Brain microvascular endothelial cell (primary cell): Measurements from ENCODE around the gene DPF3.
A peak's percentile ranks its signal among the peaks of the same experiment; 100 is the strongest.

Experiments used
- DNase-seq: peaks from one replicate; pipeline ENCODE4 v3.0.0-alpha.2; 2020
- H3K27ac ChIP-seq: fragments of 250-450 bp; sonication (Bioruptor Pico); 2 replicates; pipeline ENCODE4 v1.5.1; 2020; ENCODE audit warnings: mild to moderate bottlenecking, moderate library complexity
- H3K27me3 ChIP-seq: fragments of 250-450 bp; sonication (Bioruptor Pico); replicated peaks from 2 replicates; pipeline ENCODE4 v1.5.1; 2020; ENCODE audit warnings: mild to moderate bottlenecking
- H3K36me3 ChIP-seq: fragments of 250-450 bp; sonication (Bioruptor Pico); replicated peaks from 2 replicates; pipeline ENCODE4 v1.5.1; 2020; ENCODE audit warnings: mild to moderate bottlenecking
- H3K4me3 ChIP-seq: 2 replicates; pipeline ENCODE4 v1.5.1; 2011; ENCODE audit warnings: low read depth, mild to moderate bottlenecking, control low read depth, low read length, moderate library complexity
- in situ Hi-C: cut with HindIII; loops from 2 replicates; pipeline ENCODE4 v1.10.0; 2017; ENCODE audit warnings: low sequenced_read_pairs, low pct_ligation_motif_present
- TF ChIP-seq, protein P1 (sequence below): IDR thresholded peaks from 2 replicates; pipeline ENCODE4 v1.5.1; 2011; ENCODE audit warnings: low read depth, mild to moderate bottlenecking, moderate library complexity, low read length, control low read depth, inconsistent platforms; ENCODE audit errors: missing control alignments

Gene DPF3

DNA sequence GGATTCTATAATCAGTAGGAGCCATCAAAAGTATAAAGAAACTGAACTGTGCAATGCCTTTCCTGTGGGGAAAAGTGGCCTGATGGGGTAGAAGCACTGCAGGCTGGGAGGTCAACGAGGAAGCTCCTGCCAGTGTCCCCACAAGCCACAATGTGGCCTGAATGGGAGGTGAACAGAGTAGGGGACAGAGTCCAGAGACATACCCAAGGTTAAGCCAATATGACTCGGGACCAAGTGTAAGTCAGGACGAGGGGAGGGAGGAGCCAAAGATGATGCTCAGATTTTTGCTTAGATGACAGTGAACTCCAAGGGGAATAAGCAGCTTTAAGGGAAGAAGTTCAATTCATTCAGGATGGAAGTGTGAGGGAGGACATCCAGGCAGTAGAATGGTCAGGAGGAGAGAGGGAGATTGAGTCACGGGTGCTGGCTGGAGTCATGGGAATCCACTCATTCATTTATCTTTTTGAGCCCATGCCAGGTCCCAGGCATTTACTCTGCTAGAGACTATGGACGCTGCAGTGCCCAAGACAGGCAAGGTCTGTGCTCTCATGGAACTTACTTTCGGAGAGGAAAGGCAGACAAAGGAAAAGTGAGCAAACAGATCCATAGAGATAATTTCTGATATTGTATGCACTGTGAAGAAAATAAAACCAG is 29.1 kb downstream of the DPF3 start:
- in situ Hi-C loops = no loop called here
- H3K27me3 ChIP-seq = no peaks in the 10 kb centered on the region
- no peaks in the 10 kb centered on the region for H3K36me3 ChIP-seq
- TF ChIP-seq, protein P1, sequence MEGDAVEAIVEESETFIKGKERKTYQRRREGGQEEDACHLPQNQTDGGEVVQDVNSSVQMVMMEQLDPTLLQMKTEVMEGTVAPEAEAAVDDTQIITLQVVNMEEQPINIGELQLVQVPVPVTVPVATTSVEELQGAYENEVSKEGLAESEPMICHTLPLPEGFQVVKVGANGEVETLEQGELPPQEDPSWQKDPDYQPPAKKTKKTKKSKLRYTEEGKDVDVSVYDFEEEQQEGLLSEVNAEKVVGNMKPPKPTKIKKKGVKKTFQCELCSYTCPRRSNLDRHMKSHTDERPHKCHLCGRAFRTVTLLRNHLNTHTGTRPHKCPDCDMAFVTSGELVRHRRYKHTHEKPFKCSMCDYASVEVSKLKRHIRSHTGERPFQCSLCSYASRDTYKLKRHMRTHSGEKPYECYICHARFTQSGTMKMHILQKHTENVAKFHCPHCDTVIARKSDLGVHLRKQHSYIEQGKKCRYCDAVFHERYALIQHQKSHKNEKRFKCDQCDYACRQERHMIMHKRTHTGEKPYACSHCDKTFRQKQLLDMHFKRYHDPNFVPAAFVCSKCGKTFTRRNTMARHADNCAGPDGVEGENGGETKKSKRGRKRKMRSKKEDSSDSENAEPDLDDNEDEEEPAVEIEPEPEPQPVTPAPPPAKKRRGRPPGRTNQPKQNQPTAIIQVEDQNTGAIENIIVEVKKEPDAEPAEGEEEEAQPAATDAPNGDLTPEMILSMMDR = no peak
- H3K4me3 ChIP-seq = no peak overlapping the region
- no peak overlapping the region for H3K27ac ChIP-seq
- DNase-seq = peak; percentile 27

DNA sequence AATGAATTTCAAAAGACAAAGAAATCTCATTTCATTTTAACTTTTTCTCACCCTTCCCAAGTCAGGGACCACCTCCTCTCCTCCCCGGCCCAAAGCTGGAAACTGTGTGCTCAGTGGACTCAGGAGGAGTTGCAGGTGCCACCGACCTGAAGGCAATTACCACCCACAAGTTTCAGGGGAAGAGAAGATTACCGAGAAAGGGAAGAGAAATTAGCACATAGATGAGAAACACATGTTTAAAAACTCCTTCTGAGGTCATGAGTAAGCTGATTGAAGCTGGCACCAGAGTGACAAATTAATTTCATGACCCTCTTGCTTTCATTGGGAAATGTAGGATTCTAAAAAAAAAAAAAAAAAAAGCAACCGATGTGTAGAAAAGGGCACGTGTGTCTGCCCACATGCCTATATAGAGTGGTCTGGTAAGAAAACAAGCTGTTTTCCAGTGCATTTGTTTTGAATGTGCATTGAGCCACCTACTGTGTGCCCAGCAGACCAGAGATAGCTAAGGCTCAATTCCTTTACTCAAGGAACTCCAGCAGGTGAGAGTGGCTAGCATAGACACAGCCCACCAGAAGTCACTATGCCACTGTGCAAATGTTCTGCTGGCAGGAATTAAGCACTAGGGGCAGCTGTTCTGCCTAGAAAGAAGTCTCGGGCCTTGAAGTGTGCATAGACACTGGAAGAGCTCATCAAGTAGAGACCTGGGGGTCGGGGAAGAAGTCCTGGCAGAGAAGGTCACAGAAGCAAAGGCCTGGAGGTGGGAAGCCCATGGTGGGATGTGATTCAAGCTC is 30.5 kb downstream of the DPF3 start:
- TF ChIP-seq, protein P1 = peak; percentile 4
- in situ Hi-C loops = no loop called here
- no peaks in the 10 kb centered on the region for H3K27me3 ChIP-seq
- DNase-seq = no peak
- no peak overlapping the region for H3K27ac ChIP-seq
- no peaks in the 10 kb centered on the region for H3K36me3 ChIP-seq
- H3K4me3 ChIP-seq = no peak overlapping the region

DNA sequence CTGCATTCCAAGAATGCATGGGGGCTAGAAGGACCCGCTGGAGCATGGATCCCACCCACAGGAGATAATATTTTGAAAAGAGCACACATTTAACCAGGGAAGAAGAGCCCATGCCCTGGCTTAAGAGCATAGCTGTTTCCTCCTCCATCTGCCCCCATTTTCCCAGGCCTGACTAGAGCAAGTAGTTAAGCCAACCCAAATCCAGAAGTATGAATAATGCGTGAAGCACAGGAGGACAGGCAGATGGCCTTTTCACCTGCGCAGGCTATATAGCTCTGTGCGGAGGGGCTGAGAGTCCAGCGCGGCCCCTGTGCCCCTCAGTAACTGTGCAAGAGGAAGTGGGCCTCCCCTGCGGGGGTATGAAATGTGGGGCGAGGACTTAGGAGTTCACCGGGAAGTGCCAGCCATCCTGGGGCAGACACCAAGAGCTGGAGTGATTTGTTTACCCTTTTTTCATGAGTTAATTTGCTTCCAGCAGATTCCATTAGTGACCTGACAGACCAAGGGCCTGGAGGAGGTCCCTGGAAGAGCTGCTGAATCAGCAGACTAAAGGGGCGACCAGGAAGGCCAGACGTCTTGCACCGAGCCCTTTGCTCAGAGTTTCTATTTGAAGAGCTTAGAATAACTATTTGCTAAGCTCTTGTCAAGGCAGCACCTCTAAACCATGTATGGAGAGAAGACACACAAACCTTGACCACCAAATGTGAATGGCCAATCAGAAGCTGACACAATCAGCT is 37.2 kb downstream of the DPF3 start:
- no peak for DNase-seq
- H3K27ac ChIP-seq = no peak overlapping the region
- TF ChIP-seq, protein P1 = no peak
- no peaks in the 10 kb centered on the region for H3K36me3 ChIP-seq
- no peaks in the 10 kb centered on the region for H3K27me3 ChIP-seq
- in situ Hi-C loops = no loop called here
- no peak overlapping the region for H3K4me3 ChIP-seq

DNA sequence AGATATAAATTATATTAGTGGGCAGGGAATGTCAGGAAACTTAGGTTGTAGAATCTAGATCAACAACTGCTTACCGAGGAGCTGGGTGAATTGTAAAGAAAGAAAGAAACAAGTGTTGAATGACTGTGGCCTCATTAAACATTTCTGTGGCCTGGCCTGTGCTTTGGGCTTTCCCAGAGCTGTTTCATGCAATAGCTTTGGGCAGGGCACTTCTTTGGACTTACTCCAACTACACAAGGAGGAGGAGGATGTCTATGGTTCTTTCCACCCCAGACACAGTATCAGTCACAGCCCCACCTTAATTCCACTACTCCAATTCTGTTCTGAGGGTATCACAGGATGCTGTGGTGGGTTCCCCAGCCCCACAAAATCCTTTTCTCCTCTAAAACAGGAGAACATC is 38.0 kb downstream of the DPF3 start:
- Histone ChIP-seq H3K36me3 (no peaks in the 10 kb centered on the region), H3K4me3 (no peak overlapping the region), H3K27ac (no peak overlapping the region), H3K27me3 (no peaks in the 10 kb centered on the region)
- no peak for DNase-seq
- TF ChIP-seq, protein P1 = no peak
- in situ Hi-C loops = no loop called here

DNA sequence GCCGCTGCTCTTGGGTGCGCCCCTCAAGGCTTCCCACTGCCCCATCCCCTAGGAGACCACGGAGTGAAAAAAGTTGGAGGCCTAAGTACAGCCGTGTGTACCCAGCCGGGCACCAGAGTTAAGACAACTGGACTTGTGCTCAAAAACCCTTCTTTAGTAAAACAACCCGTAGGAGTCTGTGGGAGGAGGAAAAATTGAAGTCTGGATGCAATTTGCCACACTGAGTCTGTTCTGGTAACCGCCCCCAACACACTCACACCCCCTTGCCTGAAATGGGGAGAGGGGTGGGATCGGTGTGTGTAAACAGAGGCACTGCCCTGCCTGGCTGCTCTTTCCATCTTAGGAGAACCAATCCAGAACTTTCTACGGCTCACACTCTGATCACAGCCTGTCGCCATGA is 41.7 kb downstream of the DPF3 start:
- Histone ChIP-seq H3K36me3 (no peaks in the 10 kb centered on the region), H3K27ac (no peak overlapping the region), H3K4me3 (no peak overlapping the region), H3K27me3 (no peaks in the 10 kb centered on the region)
- in situ Hi-C loops = no loop called here
- TF ChIP-seq, protein P1 = no peak
- DNase-seq = no peak
